ENCODE measurements around the gene PLCD3.

Gene PLCD3

DNA sequence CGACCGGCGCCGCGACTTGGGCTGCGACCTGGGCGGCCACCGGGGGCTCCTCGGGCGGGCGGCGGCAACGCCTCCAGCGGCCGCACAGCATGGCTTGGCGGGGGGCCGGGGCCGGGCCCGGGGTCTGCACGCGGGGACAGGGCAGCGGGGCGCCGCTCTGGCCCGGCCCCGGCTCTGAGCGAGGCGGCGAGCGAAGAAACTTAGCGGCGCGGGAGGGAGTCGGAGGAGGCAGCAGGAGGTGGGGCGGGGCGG lies at the start of gene PLCD3:
TSS of gene PLCD3 (minus strand) at position 196 of the 252 bp plus-strand sequence. CDS start at position 91, 105 bp downstream.
- DNase-seq = no peak

- no peak for DNase-seq
These were observed 45.2 kb upstream of the PLCD3 start for GRCh38 chr17:45177563-45177962.

DNA sequence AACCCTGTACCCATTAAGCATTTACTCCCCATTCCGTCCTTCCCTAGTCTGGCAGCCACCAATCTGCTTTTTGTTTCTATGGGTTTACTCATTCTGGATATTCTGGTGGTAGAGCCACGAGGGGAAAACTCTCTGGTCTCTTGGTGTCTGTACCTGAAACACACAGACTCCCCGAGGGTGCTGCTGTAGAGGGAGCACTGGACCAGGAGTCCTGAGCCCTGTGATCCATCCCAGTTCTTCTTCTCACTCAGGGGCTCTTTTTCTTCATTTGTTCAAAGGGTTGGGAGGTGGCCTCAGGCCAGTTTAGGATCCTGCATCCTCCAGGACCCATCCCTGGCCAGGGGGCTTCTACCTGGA lies 43.4 kb upstream of the PLCD3 start:
- DNase-seq = no peak

GRCh38 chr17:45172541-45173286 lies 40.4 kb upstream of the PLCD3 start:
- peak; percentile 47 to 95 (median 82) for DNase-seq

DNA sequence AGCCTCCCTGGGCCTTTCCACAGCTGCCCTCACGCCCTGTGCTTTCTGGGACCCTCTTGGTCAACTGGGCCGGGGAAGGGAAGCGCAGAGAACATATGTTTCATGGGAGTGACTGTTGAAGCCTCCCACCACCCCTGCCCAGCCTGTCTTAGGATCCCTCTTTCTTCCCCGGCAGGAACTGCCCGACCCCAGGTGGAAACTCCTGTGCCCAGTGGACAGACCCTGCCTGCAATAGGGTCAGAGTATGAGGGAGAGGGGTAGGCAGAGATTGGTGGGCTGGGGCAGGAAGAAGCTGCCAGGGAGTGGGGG lies 39.9 kb upstream of the PLCD3 start:
- no peak for DNase-seq

DNA sequence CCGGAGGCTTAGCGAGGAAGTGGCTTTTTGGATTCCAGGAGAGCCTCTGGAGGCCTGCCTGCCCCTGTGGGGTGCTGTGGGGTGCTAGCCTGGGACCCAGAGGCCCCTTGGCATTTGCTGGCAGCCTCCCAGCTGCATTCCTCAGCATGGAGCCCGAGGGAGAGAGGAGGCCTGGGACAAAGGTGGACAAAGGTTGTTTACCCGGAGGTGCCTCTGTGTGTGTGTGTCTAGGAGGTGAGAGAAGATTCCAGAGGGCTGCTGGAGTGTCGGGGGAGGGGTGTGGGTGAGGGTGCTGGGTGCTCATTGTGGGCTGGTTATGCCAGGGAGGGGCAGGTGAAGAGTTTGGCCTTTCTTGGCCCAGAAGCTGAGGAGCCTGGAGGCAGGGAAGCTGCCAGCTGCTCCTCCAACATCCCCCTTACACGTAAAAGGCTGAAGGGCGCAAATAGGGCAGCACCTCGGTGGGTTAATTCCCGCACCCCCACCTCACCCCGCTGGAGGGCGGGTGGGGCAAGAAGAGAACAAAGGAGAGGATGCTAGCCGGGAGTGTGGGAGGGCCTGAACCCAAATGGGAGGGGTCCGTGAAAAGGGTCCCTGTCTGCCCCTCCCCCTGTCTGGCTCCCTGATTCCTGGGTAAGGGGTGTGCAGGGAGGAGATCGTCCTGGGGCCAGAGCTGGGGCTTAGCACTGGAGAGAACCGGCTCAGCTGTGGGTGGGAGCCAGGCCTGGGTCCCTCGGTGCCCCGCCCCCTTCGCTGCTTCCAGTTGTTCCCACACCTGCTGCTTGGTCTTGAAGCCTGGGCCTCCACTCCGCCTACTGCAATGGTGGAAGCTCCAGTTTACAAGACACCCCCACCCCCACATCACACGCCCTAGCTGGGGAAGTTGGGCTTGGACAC lies 39.3 kb upstream of the PLCD3 start:
- DNase-seq = peak in 12 of 51 donors; percentile 11 to 53 (median 28)

- peak in 26 of 51 donors; percentile 9 to 67 (median 32) for DNase-seq
These were observed 38.6 kb upstream of the PLCD3 start for GRCh38 chr17:45170931-45171337.

GRCh38 chr17:45170280-45170930 lies 38.1 kb upstream of the PLCD3 start:
- DNase-seq = peak in 5 of 51 donors; percentile 27 to 46 (median 40)

DNA sequence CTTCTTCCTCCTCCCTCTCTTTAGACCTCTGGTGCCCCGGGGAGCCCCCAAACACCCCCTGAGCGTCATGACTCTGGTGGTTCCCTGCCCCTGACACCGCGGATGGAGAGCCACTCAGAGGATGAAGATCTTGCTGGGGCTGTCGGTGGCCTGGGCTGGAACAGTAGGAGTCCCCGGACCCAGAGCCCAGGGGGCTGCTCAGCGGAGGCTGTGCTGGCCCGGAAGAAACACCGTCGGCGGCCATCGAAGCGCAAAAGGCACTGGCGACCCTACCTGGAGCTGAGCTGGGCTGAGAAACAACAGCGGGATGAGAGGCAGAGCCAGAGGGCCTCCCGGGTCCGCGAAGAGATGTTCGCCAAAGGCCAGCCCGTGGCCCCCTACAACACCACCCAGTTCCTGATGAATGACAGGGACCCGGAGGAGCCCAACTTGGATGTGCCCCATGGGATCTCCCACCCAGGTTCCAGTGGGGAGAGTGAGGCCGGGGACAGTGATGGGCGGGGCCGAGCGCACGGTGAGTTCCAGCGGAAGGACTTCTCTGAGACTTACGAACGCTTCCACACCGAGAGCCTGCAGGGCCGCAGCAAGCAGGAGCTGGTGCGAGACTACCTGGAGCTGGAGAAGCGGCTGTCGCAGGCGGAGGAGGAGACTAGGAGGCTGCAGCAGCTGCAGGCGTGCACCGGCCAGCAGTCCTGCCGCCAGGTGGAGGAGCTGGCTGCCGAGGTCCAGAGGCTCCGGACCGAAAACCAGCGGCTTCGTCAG lies 36.9 kb upstream of the PLCD3 start:
- no peak for DNase-seq

- DNase-seq = no peak
These were observed 32.5 kb upstream of the PLCD3 start for GRCh38 chr17:45164734-45165269.

GRCh38 chr17:45162025-45162687 lies 29.8 kb upstream of the PLCD3 start:
- peak in 7 of 51 donors; percentile 16 to 50 (median 40) for DNase-seq

DNA sequence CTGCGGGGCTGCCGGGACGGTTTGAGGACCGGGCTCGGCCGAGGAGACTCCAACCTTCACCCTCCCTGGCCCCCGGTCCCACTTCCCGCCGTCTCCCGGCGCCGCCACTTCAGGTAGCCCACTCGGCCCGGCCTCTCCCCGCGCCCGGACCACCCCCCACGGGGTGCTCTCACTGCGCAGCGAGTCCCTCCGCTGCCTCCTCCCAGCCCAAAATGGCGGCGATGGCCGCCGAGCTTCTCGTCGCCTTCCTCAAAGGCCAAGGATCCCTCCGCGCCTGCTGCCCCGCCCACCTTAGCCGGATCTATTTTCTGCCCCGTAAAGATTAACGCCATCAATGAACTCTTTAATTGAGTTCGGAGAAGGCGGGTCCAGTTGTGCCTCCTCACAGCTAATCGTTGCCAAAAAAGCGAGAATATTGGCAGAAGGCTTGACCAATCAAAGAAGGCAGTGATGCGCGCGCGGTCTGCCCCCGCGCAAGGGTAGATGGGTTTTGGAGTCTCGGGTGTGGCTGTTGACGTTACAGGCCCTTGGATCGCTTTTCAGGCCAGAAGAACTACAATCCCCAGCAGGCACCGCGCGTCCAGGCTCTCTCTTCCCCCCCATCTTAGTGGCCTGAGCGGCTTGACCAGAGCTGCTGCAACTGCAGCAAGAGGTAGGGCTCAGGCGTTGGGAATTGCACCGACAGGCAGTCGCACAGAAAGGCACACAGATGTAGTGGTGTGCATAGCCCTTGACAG lies 29.1 kb upstream of the PLCD3 start, which contains the start of gene HEXIM2:
TSS of gene HEXIM2 (plus strand) at position 588 of the 737 bp plus-strand sequence. CDS start 919 bp downstream, outside the sequence.
- DNase-seq = peak; percentile 90 to 100 (median 99)

DNA sequence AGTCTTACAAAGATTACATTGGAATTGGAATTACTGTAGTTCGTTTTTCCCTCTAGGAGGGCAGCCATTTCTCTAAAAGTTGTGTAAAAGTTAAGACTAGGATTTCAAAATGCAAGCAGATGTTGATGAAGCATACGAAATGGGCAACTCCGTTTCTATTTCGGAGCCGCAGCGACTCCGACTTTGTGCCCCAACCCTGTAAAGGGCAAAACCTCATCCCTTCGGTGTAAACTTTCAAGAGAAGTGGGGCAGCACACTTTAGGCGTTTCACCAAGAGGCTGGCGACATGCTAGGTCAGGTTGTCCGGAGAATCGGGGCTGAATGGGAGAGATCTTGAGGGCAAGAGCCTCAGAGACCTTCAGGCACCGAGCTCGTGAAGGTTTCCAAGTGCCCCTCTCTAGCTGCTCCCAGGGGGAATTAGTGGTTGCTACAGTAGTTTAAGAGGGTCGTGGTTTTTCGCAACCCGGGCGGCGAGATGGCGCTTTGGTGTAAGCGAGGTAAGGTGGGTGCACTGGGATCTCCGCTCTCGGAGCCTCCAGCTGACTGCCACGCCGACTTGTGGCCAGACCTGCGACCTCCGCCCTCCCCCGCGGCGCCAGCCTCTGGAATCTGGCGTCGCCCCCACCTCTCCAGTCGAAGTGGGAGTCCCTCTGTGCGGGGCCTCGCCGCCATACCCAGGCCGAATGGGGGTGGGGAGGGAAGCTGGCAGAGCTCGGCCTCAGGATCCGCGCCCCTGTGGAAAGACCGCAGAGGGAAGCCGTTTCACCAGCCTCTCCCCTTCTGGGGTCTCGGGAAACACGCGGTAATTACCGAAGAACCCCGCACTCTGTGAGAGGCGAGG lies 28.4 kb upstream of the PLCD3 start:
- peak in 47 of 51 donors; percentile 35 to 90 (median 65) for DNase-seq

DNA sequence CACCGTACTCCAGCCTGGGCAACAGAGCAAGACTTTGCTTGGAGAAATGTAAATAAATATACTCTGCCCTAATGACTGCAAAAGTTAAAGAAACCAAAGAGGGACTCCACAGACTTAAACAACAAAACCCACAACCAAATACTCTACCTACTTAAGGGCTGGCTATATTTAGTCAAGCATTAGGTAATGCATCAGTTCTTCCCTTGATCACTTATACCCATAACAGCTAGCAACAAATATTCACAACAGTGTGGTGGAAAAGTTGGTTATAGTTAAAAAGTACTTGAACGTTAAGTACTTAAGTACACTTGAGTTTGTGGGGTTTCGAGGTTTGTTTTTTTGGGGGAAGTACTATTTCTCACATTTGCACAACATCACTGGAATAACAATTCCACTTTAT lies 23.9 kb upstream of the PLCD3 start:
- DNase-seq = no peak

GRCh38 chr17:45155483-45155882 lies 23.2 kb upstream of the PLCD3 start:
- DNase-seq = no peak

DNA sequence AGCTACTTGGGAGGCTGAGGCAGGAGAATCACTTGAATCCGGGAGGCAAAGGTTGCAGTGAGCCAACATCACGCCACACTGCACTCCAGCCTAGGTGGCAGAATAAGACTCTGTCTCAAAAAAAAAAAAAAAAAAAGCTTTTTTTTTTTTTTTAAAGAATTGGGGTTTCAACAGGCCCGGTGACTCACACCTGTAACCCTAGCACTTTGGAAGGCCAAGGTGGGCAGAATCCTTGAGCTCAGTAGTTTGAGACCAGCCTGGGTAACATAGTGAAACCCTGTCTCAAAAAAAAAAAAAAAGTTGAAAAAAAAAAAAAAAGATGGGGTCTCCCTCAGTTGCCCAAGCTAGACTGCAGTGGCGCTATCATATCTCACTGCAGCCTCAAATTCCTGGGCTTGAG lies 22.7 kb upstream of the PLCD3 start:
- DNase-seq = no peak

DNA sequence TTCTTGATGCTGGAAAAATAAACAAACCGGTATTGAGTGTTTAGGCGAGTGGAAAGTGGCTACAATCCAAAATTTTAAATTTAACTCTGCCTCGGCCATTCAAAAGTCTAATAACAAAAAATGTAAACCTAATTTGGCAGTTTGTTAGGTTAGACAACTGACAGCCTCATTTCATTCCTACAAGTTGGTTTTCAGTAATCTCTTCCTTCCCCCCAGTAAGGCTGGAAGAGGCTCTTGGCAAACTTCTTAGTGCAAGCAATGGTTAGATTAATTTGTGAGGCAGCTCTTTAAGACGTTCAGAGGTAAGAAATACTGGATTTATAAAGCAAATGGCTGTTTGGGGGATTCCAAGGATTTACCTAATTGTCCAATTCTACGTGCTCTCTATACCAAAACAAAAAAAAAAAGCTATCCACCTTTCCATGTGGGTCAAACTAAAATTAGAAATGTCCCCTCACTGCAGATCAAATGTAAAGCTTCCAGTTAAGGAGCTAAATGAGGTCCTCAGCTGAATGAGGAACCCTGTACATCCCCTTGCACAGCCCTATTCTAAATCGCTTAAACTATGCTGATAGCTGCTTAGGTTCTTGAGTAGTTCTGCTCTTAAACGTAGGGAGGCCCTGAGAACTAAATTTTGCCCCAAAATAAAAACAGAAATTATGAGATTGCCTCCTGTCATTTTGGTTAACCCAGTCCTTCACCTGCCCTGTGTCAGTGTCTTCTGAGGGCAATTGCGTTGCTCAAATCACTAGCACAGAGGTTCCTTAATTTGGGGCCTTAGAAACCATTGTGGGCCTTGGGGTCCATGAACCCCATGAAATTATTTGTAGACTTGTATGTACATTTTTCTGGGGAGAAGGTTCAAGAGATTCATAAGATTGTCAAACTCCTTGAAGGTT lies 18.8 kb upstream of the PLCD3 start:
- peak in 1 of 51 donors; percentile 27 for DNase-seq
